Measurements from ENCODE around the gene CDK2. TPM values are rescaled to one million over a fixed set of nuclear protein-coding genes. Genes with fewer than 3 reads are reported as not detected.

The CDK2 gene
- polyA plus RNA-seq, 2 of the 4 experiments (the other 2 are of a cell fraction): 51.0 to 53.8 TPM

DNA sequence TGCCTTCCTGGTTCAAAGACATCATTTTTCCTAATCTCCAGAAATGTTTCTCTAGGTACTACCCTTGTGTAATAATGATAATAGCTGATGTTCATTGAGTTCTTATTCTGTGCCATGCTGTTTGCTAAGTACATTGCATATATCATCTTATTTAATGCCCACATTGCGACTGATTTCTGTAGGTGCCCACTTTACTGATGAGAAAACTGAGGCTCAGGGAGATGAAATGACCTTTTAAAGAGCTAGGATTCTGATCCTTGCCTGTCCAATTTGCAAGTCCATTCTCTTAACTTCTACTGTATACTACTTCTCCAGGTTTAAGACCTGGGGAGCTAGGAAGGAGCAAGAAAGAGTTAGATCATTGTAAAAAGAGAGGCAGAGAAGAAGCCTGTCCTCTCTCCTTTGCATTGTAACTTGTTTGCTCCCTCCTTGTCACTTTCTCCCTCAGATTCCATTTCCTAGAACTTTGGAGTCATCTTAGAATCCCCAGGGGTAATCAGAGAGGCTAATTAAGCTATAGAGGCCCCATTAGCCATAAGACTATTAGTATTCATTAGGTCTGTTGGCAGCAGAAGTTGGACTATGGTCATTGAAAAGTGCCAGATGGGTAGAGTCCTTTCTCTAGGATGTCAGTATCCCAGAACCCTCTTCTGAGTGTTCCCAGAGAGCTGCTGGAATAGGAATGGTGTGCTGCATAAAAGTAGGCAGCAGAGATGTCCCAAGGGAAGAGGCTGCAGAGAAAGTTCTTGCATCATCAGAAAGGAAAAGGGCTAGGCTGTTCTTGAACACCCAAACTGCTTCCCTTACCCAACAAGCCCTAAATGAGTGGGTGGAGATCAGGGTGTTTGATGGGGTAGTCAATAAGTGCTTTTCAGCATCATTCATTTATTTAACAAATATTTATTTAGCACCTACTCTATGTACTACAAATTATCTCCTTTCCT lies 32.6 kb upstream of the CDK2 start (continued):
- no peak for TF ChIP-seq EHMT2 (IDR thresholded peaks at IDR 0.05; ENCODE audit: low read depth)

DNA sequence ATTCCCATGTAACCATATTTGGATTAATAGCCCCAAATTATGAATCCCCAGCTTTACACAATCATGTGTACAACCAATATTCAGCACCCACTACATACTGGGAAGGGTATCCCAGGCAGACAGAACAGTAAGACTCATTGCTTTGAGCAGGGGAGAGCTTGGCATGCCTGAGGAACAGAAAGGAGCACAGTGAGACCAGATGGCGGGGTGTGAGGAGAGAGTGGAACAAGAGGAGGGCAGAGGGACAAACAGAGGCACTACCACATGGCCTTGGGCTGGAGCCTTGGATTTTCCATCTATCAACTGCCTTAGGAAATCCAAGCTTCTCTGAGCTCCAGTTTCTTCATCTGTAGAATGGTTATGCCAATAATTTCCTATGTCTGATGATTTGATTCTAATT lies 31.9 kb upstream of the CDK2 start:
- ChIA-PET CTCF (interaction anchor here (0.9 to 15.2 kb wide), 8 partner anchors 9 to 229 kb away, joined by 3 to 179 read pairs (median 13); partner anchors contain the start of genes PYM1 and RAB5B), POLR2A (interaction anchor here (0.9 to 1.6 kb wide), 2 partner anchors 105 to 287 kb away, joined by 3 to 5 read pairs; partner anchors contain the start of genes DNAJC14 and RNF41)
- WGBS (ENCODE audit: missing lambda C conversion rate): 95% methylated on average over 1 of the region's 1 CpG
- peaks cover 35% of the 10 kb centered on the region for H3K4me1 ChIP-seq
- H3K27ac ChIP-seq: no peak overlapping the region
- H3K9me3 ChIP-seq: no peaks in the 10 kb centered on the region
- no peak for DNase-seq (ENCODE audit: low read depth in 1 of 2, low spot score in 1 of 2)
- no peak overlapping the region for H3K4me3 ChIP-seq
- H3K4me2 ChIP-seq: no peak overlapping the region
- FAIRE-seq: no peak
- no peak for TF ChIP-seq FOSB (CRISPR knock-in tag; IDR thresholded peaks at IDR 0.05)
- TF ChIP-seq RARB (CRISPR knock-in tag; IDR thresholded peaks at IDR 0.05): no peak
- TF ChIP-seq, protein P1, sequence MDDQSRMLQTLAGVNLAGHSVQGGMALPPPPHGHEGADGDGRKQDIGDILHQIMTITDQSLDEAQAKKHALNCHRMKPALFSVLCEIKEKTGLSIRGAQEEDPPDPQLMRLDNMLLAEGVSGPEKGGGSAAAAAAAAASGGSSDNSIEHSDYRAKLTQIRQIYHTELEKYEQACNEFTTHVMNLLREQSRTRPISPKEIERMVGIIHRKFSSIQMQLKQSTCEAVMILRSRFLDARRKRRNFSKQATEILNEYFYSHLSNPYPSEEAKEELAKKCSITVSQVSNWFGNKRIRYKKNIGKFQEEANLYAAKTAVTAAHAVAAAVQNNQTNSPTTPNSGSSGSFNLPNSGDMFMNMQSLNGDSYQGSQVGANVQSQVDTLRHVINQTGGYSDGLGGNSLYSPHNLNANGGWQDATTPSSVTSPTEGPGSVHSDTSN (IDR thresholded peaks at IDR 0.05): no peak
- TF ChIP-seq BHLHE40 (IDR thresholded peaks at IDR 0.05; ENCODE audit: low read depth, low read length): no peak
- no peak for TF ChIP-seq HOXB13 (CRISPR knock-in tag; IDR thresholded peaks at IDR 0.05; ENCODE audit: low read depth)
- TF ChIP-seq MYC (IDR thresholded peaks at IDR 0.05; ENCODE audit: borderline replicate concordance, low read length): no peak
- TF ChIP-seq JUNB (IDR thresholded peaks at IDR 0.05): no peak
- TF ChIP-seq CHD4 (IDR thresholded peaks at IDR 0.05; ENCODE audit: borderline replicate concordance): no peak
- TF ChIP-seq KDM1A (IDR thresholded peaks at IDR 0.05; ENCODE audit: low read depth): no peak
- no peak for TF ChIP-seq CBX8 (IDR thresholded peaks at IDR 0.05)
- no peak for TF ChIP-seq MAFK (IDR thresholded peaks at IDR 0.05; ENCODE audit: partially characterized antibody)
- no peak for TF ChIP-seq FOXS1 (CRISPR knock-in tag; IDR thresholded peaks at IDR 0.05)
- TF ChIP-seq, protein P2, sequence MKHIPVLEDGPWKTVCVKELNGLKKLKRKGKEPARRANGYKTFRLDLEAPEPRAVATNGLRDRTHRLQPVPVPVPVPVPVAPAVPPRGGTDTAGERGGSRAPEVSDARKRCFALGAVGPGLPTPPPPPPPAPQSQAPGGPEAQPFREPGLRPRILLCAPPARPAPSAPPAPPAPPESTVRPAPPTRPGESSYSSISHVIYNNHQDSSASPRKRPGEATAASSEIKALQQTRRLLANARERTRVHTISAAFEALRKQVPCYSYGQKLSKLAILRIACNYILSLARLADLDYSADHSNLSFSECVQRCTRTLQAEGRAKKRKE (CRISPR knock-in tag; IDR thresholded peaks at IDR 0.05; ENCODE audit: low read depth): no peak
- no peak for ATAC-seq

DNA sequence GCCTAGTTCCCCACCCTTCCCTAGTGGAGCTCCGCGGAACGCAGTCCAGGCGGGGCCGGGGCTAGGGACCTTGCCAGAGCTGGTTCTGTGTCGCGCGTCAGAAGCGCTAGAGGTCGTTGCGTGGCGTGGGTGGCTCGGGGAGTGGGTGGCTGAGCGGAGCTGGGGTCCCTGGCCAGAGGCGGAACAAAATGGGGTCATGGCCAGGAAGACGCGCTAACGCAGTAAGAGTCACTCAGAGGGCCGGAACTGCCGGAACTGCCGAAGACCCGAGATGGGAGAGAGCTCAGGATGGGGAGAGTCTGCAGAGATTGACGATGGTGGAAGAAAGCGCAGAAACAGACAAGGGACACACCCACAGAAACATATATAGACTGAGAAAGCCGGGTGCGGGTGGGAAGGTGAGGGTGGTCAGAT lies 30.9 kb upstream of the CDK2 start:
- DNase-seq (ENCODE audit: low read depth in 1 of 2, low spot score in 1 of 2) (no peak), ATAC-seq (no peak), FAIRE-seq (no peak)
- WGBS (ENCODE audit: missing lambda C conversion rate): 95% methylated on average over 26 of the region's 26 CpGs
- H3K9me3 ChIP-seq: no peaks in the 10 kb centered on the region
- H3K27ac ChIP-seq: no peak overlapping the region
- ChIA-PET POLR2A (interaction anchor here (1.6 kb wide), 1 partner anchor 106 kb away, joined by 5 read pairs; the partner anchor contains the start of gene DNAJC14), CTCF (interaction anchor here (1.9 to 15.2 kb wide), 7 partner anchors 9 to 198 kb away, joined by 6 to 179 read pairs (median 13); partner anchors contain the start of genes PYM1 and RAB5B)
- H3K4me1 ChIP-seq: peaks cover 33% of the 10 kb centered on the region
- no peak overlapping the region for H3K4me3 ChIP-seq
- H3K4me2 ChIP-seq: no peak overlapping the region
- TF ChIP-seq TFCP2L1 (CRISPR knock-in tag; IDR thresholded peaks at IDR 0.05) (no peak), CBX2 (IDR thresholded peaks at IDR 0.05; ENCODE audit: borderline replicate concordance, low read depth) (no peak), FOSB (CRISPR knock-in tag; IDR thresholded peaks at IDR 0.05) (no peak), POLR2AphosphoS2 (conservative IDR thresholded peaks at IDR 0.05; ENCODE audit: low read length) (no peak), HDAC2 (IDR thresholded peaks at IDR 0.05) (no peak), POLR2A (IDR thresholded peaks at IDR 0.05; ENCODE audit: low read length) (no peak), RNF2 (IDR thresholded peaks at IDR 0.05; ENCODE audit: borderline replicate concordance, low read depth) (no peak), RARB (CRISPR knock-in tag; IDR thresholded peaks at IDR 0.05) (no peak), RCOR1 (IDR thresholded peaks at IDR 0.05; ENCODE audit: low read depth, low read length) (no peak), RFX5 (IDR thresholded peaks at IDR 0.05) (no peak), NR3C1 (IDR thresholded peaks at IDR 0.05) (no peak), KDM1A (IDR thresholded peaks at IDR 0.05; ENCODE audit: low read depth) (no peak), EP300 (IDR thresholded peaks at IDR 0.05) (no peak), SMC3 (IDR thresholded peaks at IDR 0.05) (no peak)
- TF ChIP-seq, protein P3, sequence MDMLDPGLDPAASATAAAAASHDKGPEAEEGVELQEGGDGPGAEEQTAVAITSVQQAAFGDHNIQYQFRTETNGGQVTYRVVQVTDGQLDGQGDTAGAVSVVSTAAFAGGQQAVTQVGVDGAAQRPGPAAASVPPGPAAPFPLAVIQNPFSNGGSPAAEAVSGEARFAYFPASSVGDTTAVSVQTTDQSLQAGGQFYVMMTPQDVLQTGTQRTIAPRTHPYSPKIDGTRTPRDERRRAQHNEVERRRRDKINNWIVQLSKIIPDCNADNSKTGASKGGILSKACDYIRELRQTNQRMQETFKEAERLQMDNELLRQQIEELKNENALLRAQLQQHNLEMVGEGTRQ (IDR thresholded peaks at IDR 0.05): no peak

Measured in A549 (cell line).